LNCaP clone FGC (cell line): ENCODE measurements around the gene RSPRY1.

Source experiments
- DNase-seq: peaks from one replicate; pipeline ENCODE4 v3.0.0-alpha.2; 2011; ENCODE audit warnings: low read depth
- H3K4me3 ChIP-seq: 2 replicates; pipeline ENCODE4 v1.5.1; 2011; ENCODE audit warnings: mild to moderate bottlenecking, low read depth, low read length, control low read depth
- TF ChIP-seq, protein P1 (sequence below): IDR thresholded peaks from 2 replicates; pipeline ENCODE4 v1.5.1; 2012; ENCODE audit warnings: mild to moderate bottlenecking; ENCODE audit not compliant: control insufficient read depth, insufficient read depth; ENCODE audit errors: extremely low read depth

The RSPRY1 gene

DNA sequence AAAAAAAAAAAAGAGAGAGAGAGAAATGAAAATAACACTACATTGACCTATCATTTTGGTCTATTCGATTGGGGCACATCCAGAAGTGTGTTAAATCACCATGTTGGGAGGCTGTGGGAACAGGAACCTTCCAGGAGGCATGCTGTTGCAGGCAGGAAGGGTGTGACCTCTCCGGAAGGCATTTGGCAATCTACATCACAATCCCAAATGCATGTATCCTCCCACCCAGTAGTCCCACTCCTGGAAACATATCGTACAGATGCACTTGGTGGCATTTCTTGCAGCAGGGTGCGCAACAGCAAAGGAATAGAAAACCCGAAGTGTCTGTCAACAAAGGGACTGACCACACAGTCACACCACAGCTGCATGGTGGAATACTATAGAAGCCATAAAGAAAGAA is 90.5 kb downstream of the RSPRY1 start:
- TF ChIP-seq, protein P1, sequence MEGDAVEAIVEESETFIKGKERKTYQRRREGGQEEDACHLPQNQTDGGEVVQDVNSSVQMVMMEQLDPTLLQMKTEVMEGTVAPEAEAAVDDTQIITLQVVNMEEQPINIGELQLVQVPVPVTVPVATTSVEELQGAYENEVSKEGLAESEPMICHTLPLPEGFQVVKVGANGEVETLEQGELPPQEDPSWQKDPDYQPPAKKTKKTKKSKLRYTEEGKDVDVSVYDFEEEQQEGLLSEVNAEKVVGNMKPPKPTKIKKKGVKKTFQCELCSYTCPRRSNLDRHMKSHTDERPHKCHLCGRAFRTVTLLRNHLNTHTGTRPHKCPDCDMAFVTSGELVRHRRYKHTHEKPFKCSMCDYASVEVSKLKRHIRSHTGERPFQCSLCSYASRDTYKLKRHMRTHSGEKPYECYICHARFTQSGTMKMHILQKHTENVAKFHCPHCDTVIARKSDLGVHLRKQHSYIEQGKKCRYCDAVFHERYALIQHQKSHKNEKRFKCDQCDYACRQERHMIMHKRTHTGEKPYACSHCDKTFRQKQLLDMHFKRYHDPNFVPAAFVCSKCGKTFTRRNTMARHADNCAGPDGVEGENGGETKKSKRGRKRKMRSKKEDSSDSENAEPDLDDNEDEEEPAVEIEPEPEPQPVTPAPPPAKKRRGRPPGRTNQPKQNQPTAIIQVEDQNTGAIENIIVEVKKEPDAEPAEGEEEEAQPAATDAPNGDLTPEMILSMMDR = no peak
- no peak for DNase-seq

DNA sequence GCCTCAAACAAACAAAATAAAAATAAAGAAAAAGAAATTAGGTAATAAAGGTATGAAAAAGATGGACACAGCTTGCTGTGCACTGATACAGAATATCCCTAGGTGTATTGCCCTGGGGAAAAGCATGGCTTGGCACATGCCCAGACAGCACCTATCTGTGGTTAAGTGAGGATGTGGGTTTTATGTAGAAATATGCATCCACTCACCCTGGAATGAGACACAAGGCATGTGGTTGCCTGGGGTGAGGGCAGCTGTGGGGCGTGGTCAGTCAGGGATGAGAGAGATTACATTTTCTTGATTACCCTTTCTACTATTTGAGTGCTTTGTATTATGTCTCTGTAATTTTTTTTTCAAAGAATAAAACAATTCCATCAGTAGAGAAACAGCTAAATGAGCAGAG is 91.5 kb downstream of the RSPRY1 start:
- DNase-seq = no peak
- TF ChIP-seq, protein P1 = no peak
- no peak overlapping the region for H3K4me3 ChIP-seq

More for the DNA sequence above, 90.5 kb downstream of the RSPRY1 start:
- no peak overlapping the region for H3K4me3 ChIP-seq

DNA sequence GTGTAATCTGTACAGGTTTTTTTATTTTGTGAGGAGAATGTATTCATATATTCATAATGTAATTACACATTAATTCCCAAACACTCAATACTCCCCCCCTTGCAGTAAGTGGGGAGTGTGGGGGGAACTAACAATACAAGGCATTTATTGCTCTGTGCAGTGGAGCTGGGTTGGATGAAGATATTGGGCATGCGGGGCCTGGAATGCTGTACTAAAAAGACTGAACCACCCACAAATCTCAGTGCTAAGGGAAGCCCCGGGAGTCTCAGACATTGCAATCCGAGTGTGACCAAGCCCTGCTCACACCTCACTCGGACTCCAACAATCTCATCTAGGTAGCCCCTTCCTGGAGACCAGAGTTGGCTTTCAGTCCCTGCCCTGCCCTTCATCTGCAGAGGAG is 92.4 kb downstream of the RSPRY1 start:
- TF ChIP-seq, protein P1 = no peak
- no peak overlapping the region for H3K4me3 ChIP-seq
- DNase-seq = no peak

DNA sequence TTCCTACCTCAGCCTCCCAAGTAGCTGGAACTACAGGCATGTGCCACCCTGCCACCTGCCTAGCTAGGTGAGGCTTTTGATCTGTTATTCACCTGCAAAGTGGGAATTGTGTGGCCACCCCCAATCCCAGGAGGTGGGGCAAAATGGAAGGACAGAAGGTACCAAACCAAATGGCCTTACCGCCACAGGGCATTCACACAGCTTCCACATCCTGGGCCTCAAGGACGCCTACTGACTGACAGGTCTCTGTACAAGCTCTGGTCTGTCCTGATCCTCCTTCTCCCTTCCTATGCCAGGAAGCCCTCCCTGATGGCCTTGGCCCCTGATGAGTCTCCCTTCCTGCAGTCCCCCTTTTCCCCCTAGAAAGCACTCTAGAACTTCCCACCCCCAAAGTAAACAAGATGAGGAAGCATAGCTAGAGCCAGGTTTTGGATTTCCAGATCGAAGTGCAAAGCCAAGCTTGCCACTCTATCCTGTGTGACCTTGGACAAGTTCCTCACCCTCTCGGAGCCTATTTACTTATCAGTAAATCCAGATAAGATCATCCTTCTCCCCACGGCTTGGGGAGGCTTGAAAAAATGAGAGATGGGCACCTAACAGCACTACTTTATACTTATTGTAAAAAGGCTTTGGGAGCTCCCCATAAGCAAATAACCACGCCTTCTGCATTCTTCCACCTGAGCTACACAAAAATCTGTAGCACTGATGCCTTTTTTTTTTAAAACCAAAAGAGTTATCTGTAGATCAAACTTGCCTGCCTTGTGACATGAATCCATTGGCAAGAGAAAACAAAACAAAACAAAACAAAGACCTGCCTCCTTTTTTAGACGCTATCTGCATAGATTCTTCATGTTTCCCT is 93.9 kb downstream of the RSPRY1 start:
- no peak overlapping the region for H3K4me3 ChIP-seq
- no peak for DNase-seq
- TF ChIP-seq, protein P1 = no peak

DNA sequence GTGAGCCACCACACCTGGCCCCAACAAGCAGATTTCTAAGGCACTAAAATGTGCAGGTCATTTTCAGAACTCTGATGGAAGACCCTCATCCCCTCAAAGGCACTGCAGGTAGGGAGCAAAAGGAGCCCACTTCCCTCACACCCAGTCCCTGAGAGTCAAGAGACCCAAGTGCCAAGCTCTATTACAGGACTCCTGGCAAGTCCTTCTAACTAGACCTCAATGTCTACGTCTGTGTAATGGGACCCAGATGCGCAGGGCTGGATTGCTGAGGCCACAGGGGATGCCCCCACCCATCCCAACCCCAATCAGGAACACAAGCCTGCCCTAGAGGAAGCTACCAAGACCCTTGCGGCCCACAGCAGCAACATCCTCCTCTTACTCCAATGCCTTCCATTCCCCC is 95.7 kb downstream of the RSPRY1 start:
- DNase-seq = no peak
- TF ChIP-seq, protein P1 = no peak

DNA sequence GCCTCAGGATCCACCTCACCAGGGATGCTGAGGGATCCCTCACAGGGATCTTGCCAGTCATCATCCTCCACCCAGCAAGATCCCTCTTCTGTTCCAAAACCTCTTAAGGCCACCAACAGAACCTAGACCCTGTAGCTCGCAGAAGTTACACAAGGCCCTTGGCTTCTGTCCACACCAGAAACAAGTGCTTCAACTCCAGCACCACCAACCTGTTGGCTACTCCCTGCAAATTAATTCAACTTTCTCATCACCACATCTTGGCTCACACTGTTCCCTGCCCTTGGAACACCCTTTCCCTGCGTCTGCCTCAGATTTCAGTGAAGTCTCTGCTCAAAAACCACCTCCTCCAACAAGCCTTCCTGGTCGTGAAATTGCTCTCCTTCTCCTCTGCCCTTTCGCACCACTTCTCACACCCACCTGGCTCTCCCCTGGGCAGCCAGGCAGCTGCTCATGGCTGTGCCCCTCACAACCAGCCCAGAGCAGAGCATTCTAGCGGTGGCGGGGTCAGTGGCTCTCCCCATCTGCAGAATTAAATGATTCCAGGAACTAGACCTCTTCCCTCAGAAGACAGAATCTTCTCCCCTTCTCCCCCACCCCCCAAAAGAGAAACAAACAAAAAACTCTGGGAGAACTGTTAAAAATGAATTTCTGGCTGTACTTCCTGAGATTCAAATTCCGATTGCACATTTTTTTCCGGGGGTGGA is 96.5 kb downstream of the RSPRY1 start:
- DNase-seq = no peak
- TF ChIP-seq, protein P1 = no peak
- no peak overlapping the region for H3K4me3 ChIP-seq

More for the DNA sequence above, 95.7 kb downstream of the RSPRY1 start:
- H3K4me3 ChIP-seq = no peak overlapping the region
